Skeletal muscle satellite cell (primary cell): Measurements from ENCODE around the gene HIPK3. TPM values are rescaled to one million over a fixed set of nuclear protein-coding genes. Genes with fewer than 3 reads are reported as not detected.
"Not testable (repeated sequence)": the region's sequence is repeated elsewhere in the genome, so short reads cannot be mapped to it uniquely, and the experiment has no call there.

ENCODE experiments used
- H3K27me3 ChIP-seq: 2 replicates; pipeline ENCODE4 v1.7.0; 2013; ENCODE audit warnings: low read length; ENCODE audit not compliant: control insufficient read depth, insufficient read depth
- H3K36me3 ChIP-seq: 2 replicates; pipeline ENCODE4 v1.7.0; 2013; ENCODE audit warnings: mild to moderate bottlenecking, control low read depth, low read length; ENCODE audit not compliant: insufficient read depth
- H3K4me1 ChIP-seq: 2 replicates; pipeline ENCODE4 v1.7.0; 2013; ENCODE audit warnings: low read length; ENCODE audit not compliant: control insufficient read depth, insufficient read depth
- H3K4me2 ChIP-seq: 2 replicates; pipeline ENCODE4 v1.7.0; 2013; ENCODE audit warnings: mild to moderate bottlenecking, low read length
- H3K4me3 ChIP-seq: 2 replicates; pipeline ENCODE4 v1.7.0; 2013; ENCODE audit warnings: low read length
- H3K9ac ChIP-seq: 2 replicates; pipeline ENCODE4 v1.7.0; 2013; ENCODE audit warnings: mild to moderate bottlenecking, low read depth, low read length, moderate library complexity
- H3K9me3 ChIP-seq: replicated peaks from 2 replicates; pipeline ENCODE4 v1.7.0; 2013; ENCODE audit warnings: mild to moderate bottlenecking, control low read depth, low read length
- total RNA-seq: library from RNA; depleted of rRNA; stranded (reverse); fragments of >200 nt; gene quantifications from 2 replicates; pipeline ENCODE4 v1.2.3, GENCODE V29; 2012; rRNA removed

HIPK3 gene
- 65.9 and 88.5 TPM in 2 replicates for total RNA-seq

DNA sequence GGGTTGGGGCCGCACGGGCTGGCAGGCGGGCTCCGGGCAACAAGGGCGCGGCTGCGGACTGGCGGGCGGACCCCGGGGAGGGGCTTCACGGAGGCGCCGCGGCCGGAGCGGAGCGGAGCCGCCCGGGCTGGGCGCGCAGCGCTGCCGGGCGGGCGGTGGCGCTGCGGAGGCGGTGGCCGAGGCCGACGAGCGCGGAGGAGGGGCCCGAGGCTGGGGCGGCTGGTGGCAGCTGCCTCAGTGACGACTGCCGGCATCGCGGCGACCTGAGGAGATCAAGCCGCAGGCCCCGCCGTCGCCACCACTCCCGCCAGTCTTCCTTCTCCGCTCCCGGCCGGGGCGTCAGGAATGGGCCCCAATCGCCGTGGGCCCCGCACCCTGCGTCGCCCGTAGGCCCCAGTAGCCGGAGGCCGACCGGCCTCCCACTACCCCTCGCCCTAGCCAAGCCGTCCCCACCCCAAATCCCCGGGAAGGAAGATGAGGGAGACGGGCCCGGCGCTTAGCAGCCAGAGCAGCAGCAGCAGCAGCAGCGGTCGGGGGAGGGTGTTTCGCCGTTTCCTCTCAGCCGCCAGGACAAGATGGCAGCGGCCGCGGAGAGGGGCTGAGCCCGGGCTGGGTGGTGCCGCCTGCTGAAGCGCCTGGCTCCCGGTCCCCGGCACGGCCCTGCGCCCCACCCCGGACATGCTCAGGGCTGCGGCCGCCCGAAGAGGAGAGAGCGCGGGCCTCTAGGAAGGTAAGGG, at the start of gene HIPK3:
Gene HIPK3, plus strand, starts transcription at position 222 of the 737 bp plus-strand sequence.
- peak within 1 kb of the TSS; percentile 84 for H3K4me2 ChIP-seq
- H3K36me3 ChIP-seq: no peaks in the 10 kb centered on the region
- no peaks in the 10 kb centered on the region for H3K9me3 ChIP-seq
- H3K4me1 ChIP-seq: peaks cover 23% of the 10 kb centered on the region
- peak within 1 kb of the TSS; percentile 100 for H3K9ac ChIP-seq
- H3K4me3 ChIP-seq: peak within 1 kb of the TSS; percentile 84
- no peaks in the 10 kb centered on the region for H3K27me3 ChIP-seq

DNA sequence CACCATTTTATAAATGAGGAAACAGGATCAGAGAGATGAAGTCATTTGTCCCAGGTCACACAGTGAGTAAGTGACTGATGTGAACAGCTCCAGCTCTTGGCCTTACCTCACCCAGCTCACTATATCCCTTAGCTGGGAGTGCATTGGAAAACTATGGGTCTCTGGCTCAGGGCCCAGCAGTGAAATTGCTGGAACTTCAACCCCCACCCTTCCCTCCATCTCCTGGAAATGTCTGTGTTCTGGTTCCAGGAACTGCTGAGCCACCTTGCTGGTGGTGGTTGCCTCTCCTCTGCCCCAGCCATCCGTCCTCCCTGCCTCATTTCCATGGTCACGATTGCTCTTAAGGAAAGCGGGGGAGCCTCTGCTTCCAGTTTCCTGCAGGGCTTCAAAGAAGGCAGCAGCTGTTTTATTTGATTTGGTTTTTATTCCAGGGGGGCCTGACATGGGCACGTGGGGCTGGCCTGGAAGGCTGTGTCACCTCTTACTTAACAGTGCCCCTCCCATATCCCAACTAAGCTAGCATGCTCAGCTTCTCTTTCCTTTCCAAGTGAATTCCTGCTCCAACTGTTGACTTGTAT, 49.7 kb upstream of the HIPK3 start:
- H3K4me1 ChIP-seq: peaks cover 3% of the 10 kb centered on the region
- no peaks in the 10 kb centered on the region for H3K9me3 ChIP-seq
- H3K4me3 ChIP-seq: no peak overlapping the region
- H3K36me3 ChIP-seq: no peaks in the 10 kb centered on the region
- no peaks in the 10 kb centered on the region for H3K27me3 ChIP-seq
- no peak overlapping the region for H3K4me2 ChIP-seq
- H3K9ac ChIP-seq: no peak overlapping the region

GRCh38 chr11:33208150-33208549, 49.0 kb upstream of the HIPK3 start:
- Histone ChIP-seq H3K27me3 (no peaks in the 10 kb centered on the region), H3K9ac (no peak overlapping the region), H3K4me1 (peaks cover 3% of the 10 kb centered on the region), H3K4me2 (no peak overlapping the region), H3K4me3 (no peak overlapping the region), H3K9me3 (no peaks in the 10 kb centered on the region), H3K36me3 (no peaks in the 10 kb centered on the region)

DNA sequence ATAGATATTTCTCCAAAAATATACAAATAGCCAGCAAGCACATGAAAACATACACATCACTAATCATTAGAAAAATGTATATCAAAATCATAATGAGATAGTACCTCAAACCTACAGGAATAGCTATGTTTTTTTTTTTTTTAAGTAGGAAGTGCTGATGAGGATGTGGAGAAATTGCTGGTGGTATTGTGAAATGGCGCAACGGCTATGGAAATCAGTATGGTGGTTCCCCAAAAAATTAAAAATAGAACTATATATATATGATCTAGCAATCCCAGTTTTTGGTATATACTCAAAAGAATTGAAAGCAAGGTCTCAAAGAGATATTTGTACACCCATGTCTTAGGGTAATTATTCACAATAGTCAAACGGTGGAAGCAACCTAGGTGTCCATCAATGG, 46.0 kb upstream of the HIPK3 start:
- Histone ChIP-seq H3K36me3 (no peaks in the 10 kb centered on the region), H3K9me3 (no peaks in the 10 kb centered on the region), H3K4me3 (no peak overlapping the region), H3K9ac (no peak overlapping the region), H3K27me3 (no peaks in the 10 kb centered on the region), H3K4me2 (no peak overlapping the region), H3K4me1 (peaks cover 3% of the 10 kb centered on the region)

- no peak overlapping the region for H3K4me2 ChIP-seq
- H3K9me3 ChIP-seq: no peaks in the 10 kb centered on the region
- no peak overlapping the region for H3K4me3 ChIP-seq
- no peaks in the 10 kb centered on the region for H3K36me3 ChIP-seq
- peaks cover 3% of the 10 kb centered on the region for H3K4me1 ChIP-seq
- no peaks in the 10 kb centered on the region for H3K27me3 ChIP-seq
- no peak overlapping the region for H3K9ac ChIP-seq
These were observed 45.6 kb upstream of the HIPK3 start for GRCh38 chr11:33211580-33211979.

DNA sequence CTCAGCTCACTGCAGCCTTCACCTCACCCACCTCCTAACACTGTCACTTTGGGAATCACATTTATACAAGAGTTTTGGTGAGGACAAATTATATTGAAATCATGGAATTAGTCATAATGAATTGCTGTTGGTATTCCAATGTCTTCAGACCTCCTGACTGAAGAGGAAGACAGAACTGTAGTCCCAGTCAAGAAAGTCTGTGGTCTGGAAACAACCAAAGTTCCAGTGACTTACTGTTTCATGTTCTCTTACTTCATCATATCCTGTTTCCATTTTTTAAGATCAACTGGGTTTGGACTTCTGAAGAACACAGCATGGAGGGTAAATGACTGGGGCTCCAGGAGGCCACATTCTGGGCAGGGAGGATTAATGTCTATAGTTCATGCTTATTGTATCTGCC, 43.0 kb upstream of the HIPK3 start:
- Histone ChIP-seq H3K4me3 (no peak overlapping the region), H3K27me3 (no peaks in the 10 kb centered on the region), H3K36me3 (no peaks in the 10 kb centered on the region), H3K9me3 (no peaks in the 10 kb centered on the region), H3K9ac (no peak overlapping the region), H3K4me1 (no peaks in the 10 kb centered on the region), H3K4me2 (no peak overlapping the region)

- Histone ChIP-seq H3K4me1 (no peaks in the 10 kb centered on the region), H3K36me3 (no peaks in the 10 kb centered on the region), H3K9me3 (no peaks in the 10 kb centered on the region), H3K9ac (no peak overlapping the region), H3K4me2 (no peak overlapping the region), H3K27me3 (no peaks in the 10 kb centered on the region), H3K4me3 (no peak overlapping the region)
These were observed 42.4 kb upstream of the HIPK3 start for GRCh38 chr11:33214767-33215166.

GRCh38 chr11:33216676-33217075, 40.5 kb upstream of the HIPK3 start:
- not testable (repeated sequence) for H3K4me2 ChIP-seq, H3K9ac ChIP-seq, H3K36me3 ChIP-seq, H3K4me1 ChIP-seq, H3K4me3 ChIP-seq, H3K27me3 ChIP-seq, H3K9me3 ChIP-seq

- Histone ChIP-seq H3K27me3 (no peaks in the 10 kb centered on the region), H3K36me3 (no peaks in the 10 kb centered on the region), H3K4me2 (no peak overlapping the region), H3K9ac (no peak overlapping the region), H3K4me1 (peaks cover under 1% of the 10 kb centered on the region), H3K4me3 (no peak overlapping the region), H3K9me3 (no peaks in the 10 kb centered on the region)
These were observed 35.0 kb upstream of the HIPK3 start for GRCh38 chr11:33222052-33222750.

GRCh38 chr11:33225371-33225770, 31.8 kb upstream of the HIPK3 start:
- Histone ChIP-seq H3K9me3 (no peaks in the 10 kb centered on the region), H3K27me3 (no peaks in the 10 kb centered on the region), H3K4me1 (peaks cover 10% of the 10 kb centered on the region), H3K4me2 (no peak overlapping the region), H3K9ac (no peak overlapping the region), H3K4me3 (no peak overlapping the region), H3K36me3 (no peaks in the 10 kb centered on the region)

- Histone ChIP-seq H3K9ac (no peak overlapping the region), H3K4me2 (peak overlapping the region; percentile 0), H3K27me3 (no peaks in the 10 kb centered on the region), H3K36me3 (no peaks in the 10 kb centered on the region), H3K4me1 (peaks cover 10% of the 10 kb centered on the region), H3K9me3 (no peaks in the 10 kb centered on the region), H3K4me3 (no peak overlapping the region)
These were observed 29.5 kb upstream of the HIPK3 start for GRCh38 chr11:33227578-33228261.
